ENCODE results near the gene PPP1R8. TPM values are rescaled to one million over a fixed set of nuclear protein-coding genes. Genes with fewer than 3 reads are reported as not detected.
"Not testable (repeated sequence)": the region's sequence is repeated elsewhere in the genome, so short reads cannot be mapped to it uniquely, and the experiment has no call there.

PPP1R8 gene
- total RNA-seq: 47.1 and 61.7 TPM in 2 replicates

GRCh38 chr1:27830621-27831440 is at the start of gene PPP1R8:
Gene PPP1R8, plus strand, starts transcription at chr1:27830782. Its CDS starts 54 bp downstream, at chr1:27830836.
- peak; percentile 92 for DNase-seq (ENCODE audit: low read depth)

DNA sequence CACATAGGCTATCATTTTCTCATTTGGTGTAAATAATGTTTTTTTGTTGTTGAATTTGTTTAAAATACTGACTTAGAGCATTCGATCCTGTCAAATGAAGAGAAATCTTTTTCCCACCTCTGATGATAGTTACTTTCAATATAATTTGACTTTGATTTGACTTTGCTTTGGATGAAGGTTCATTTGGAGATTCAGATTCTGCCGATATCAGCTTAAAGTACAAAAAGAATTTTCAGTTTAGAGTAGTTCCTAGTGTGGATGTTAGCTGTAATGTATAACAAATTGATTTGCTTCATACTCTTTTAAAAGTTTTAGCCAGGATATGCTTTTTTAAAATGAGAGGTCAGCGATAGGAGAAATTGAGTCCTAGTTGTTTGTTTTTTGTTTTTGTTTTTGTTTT is 47.6 kb upstream of the PPP1R8 start:
- DNase-seq (ENCODE audit: low read depth): no peak

DNA sequence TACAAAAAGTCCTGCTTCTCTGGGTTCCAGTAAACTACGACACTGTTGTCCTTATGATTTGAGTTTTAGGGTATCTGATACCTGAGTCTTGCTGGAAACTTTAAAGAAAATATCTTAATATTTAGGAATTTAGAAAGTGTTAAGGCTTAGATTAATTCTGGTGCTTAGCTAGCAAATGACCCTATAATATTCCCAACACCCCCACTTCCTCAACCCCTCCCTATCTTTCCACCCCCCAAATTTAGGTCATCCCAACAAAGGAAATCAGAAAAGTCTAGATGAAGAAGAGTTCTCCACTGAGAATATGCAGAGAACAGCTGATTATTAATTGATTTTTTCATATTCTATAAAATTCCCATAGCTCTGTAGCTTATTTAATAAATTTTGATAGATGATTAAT is 45.9 kb upstream of the PPP1R8 start:
- no peak for DNase-seq (ENCODE audit: low read depth)

- peak; percentile 60 for DNase-seq (ENCODE audit: low read depth)
Observed at GRCh38 chr1:27785781-27786455, 44.7 kb upstream of the PPP1R8 start.

GRCh38 chr1:27787895-27788294 is 42.7 kb upstream of the PPP1R8 start:
- peak; percentile 60 for DNase-seq (ENCODE audit: low read depth)

- DNase-seq (ENCODE audit: low read depth): peak; percentile 18
Observed at GRCh38 chr1:27789540-27790041, 41.0 kb upstream of the PPP1R8 start.

DNA sequence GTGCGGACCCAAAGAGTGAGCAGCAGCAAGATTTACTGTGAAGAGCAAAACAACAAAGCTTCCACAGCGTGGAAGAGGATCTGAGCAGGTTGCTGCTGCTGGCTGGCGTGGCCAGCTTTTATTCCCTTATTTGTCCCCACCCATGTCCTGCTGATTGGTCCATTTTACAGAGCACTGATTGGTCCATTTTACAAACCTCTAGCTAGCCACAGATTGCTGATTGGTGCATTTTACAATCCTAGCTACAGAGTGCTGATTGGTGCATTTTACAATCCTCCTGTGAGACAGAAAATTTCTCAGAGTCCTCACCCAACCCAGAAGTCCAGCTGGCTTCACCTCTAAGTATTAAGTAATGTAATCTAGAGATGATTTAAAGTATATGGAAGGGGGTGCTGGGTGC is 40.3 kb upstream of the PPP1R8 start:
- not testable (repeated sequence) for DNase-seq (ENCODE audit: low read depth)

- DNase-seq (ENCODE audit: low read depth): no peak
Observed at GRCh38 chr1:27795601-27796000, 35.0 kb upstream of the PPP1R8 start.

GRCh38 chr1:27804791-27805190 is 25.8 kb upstream of the PPP1R8 start:
- no peak for DNase-seq (ENCODE audit: low read depth)

DNA sequence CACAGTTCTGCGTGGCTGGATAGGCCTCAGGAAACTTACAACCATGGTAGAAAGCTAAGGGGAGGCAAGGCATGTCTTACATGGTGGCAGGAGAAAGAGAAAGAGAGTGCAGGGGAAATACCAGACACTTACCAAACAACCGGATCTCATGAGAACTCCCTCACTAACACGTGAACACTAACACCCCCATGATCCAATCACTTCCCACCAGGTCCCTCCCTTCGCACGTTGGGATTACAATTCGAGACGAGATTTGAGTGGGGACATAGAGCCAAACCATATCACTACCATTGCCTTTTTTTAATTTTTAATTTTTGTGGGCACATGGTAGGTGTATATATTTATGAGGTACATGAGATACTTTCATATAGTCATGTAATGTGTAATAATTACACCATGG is 23.8 kb upstream of the PPP1R8 start:
- no peak for DNase-seq (ENCODE audit: low read depth)

DNA sequence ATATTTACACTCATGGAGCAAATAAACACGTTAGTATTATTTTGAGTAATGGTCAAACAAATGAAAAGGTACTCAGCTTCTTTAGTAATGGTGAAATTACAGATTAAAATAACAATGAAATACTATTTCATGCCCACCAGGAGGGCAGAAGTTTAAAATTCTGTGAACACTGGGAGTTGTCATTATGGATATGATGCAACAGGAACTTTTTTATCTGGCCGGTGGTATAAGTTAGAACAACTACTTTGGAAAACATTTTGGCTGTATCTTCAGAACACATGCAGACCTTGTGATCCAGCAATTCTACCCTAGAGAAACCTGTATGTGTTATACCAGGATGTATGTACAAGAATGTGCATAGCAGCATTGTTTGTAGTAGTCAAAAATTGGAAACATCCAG is 23.2 kb upstream of the PPP1R8 start:
- no peak for DNase-seq (ENCODE audit: low read depth)

GRCh38 chr1:27808131-27808530 is 22.5 kb upstream of the PPP1R8 start:
- DNase-seq (ENCODE audit: low read depth): not testable (repeated sequence)

DNA sequence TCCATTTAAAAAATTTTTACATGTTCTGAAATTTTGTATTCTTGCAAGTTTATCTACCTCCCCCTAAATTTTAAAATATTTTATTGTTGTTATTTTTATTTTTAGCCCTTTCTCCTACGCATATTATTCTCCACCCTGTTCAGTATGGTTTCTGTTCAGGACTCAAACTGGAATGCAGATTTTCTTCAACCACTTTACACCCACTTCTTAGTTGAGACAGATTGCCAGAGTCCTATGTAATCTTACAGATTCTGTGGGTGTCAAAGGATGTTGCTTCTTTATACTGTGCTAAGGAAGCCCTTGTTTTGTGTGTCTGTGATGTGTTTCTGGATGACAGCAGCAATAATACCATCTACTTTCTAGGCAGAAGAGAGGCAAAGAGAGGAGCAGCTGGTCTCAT is 20.7 kb upstream of the PPP1R8 start:
- DNase-seq (ENCODE audit: low read depth): no peak

- DNase-seq (ENCODE audit: low read depth): no peak
Observed at GRCh38 chr1:27811741-27812500, 18.7 kb upstream of the PPP1R8 start.

- DNase-seq (ENCODE audit: low read depth): no peak
Observed at GRCh38 chr1:27816921-27817630, 13.5 kb upstream of the PPP1R8 start.

DNA sequence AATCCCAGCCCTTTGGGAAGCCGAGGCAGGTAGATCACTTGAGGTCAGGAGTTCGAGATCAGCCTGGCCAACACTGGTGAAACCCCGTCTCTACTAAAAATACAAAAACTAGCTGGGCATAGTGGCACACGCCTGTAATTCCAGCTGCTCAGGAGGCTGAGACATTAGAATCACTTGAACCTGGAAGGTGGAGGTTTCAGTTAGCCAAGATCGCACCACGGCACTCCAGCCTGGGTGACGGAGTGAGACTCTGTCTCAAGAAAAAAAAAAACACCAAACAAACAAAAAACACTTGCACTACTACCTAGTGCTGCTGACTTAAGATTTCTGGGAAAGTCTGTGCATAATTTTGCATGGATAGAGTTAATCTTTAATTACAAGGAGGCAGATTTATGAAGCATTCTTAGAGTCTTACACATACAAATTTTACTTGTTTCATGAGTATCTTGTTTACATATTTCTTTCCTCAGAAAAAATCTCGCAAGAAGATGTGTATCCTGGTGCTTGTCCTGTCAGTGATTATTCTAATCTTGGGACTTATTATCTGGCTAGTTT is 8.7 kb upstream of the PPP1R8 start:
- DNase-seq (ENCODE audit: low read depth): peak; percentile 90

DNA sequence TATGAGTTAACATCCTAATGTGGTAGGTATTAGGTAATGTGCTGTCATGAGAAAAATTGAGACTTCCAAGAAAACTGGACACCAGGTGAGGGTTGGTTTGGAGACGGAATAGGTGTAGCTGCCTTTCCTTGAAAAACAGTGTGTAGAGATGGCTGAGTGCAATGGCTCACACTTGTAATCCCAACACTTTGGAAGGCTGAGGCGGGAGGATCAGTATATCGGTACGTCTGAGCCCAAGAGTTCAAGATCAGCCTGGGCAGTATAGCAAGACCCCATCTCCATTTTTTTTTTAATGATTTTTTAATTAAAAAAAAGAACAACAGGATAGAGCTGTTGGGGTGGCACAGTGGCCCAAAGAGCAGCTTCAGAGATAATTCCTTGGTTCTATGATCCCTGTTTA is 6.8 kb upstream of the PPP1R8 start:
- no peak for DNase-seq (ENCODE audit: low read depth)

DNA sequence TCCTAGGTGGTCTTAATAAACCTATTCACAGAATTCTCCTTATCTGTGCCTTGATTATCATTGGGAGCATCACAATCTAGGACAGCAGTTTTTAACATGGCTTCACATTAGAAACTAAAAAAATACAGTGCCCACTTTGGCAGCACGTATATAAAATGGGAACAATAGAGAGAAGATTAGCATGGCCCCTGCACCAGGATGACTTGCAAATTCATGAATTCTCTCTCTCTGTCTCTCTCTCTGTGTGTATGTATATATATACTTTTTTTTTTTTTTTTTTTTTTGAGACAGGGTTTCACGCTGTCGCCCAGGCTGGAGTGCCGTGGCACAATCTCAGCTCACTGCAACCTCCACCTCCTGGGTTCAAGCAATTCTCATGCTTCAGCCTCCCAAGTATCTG is 6.2 kb upstream of the PPP1R8 start:
- DNase-seq (ENCODE audit: low read depth): no peak

GRCh38 chr1:27829339-27829960 is 1.1 kb upstream of the PPP1R8 start:
- not testable (repeated sequence) for DNase-seq (ENCODE audit: low read depth)

GRCh38 chr1:27831568-27832410 is 1.2 kb downstream of the PPP1R8 start:
- DNase-seq (ENCODE audit: low read depth): no peak

All from renal cortical epithelial cell (primary cell).